Heart right ventricle (tissue), 16 donors: ENCODE data around the gene PYCR2. TPM values are rescaled to one million over a fixed set of nuclear protein-coding genes. Genes with fewer than 3 reads are reported as not detected.

Experiments used
- ATAC-seq, 8 donors: fragments of 200-7000 bp; cut with Tn5 transposase; one replicate each; pipeline ENCODE4 v1.9.1; 2020; ENCODE audit warnings: mild to moderate bottlenecking in 8 of 8, moderate library complexity in 8 of 8, moderate number of reproducible peaks in 1 of 8
- DNase-seq, 2 donors: peaks; one replicate each; pipeline ENCODE4 v3.0.0-alpha.2; 2020
- H3K27ac ChIP-seq, 10 donors: fragments of 200-600 bp; sonication (generic) in 2 of 10; one replicate each; pipeline versions ENCODE4 v1.5.0 to v1.8.0; 2020 to 2022; ENCODE audit warnings: mild to moderate bottlenecking in 3 of 10
- H3K27me3 ChIP-seq, 7 donors: fragments of 200-600 bp; one replicate each; pipeline ENCODE4 v1.8.0; 2021 to 2022; ENCODE audit warnings: mild to moderate bottlenecking in 2 of 7
- H3K36me3 ChIP-seq, 9 donors: fragments of 200-600 bp; sonication (generic) in 1 of 9; one replicate each; pipeline versions ENCODE4 v1.5.0 to v1.8.0; 2020 to 2022; ENCODE audit warnings: mild to moderate bottlenecking in 2 of 9
- H3K4me1 ChIP-seq, 9 donors: fragments of 200-600 bp; sonication (generic) in 1 of 9; one replicate each; pipeline versions ENCODE4 v1.5.0 to v1.8.0; 2020 to 2022; ENCODE audit warnings: mild to moderate bottlenecking in 4 of 9
- H3K4me3 ChIP-seq, 10 donors: fragments of 200-600 bp; sonication (generic) in 2 of 10; one replicate each; pipeline versions ENCODE4 v1.5.0 to v1.8.0; 2020 to 2022; ENCODE audit warnings: mild to moderate bottlenecking in 7 of 10, moderate library complexity in 2 of 10
- H3K9me3 ChIP-seq, 11 donors: fragments of 200-600 bp in 10 of 11; sonication (generic) in 2 of 11; one replicate each; pipeline versions ENCODE4 v1.5.0 to v1.8.0; 2013 to 2022; ENCODE audit warnings: mild to moderate bottlenecking in 2 of 11, control low read depth in 1 of 11, moderate library complexity in 1 of 11
- WGBS, 2 donors: extraction: QIAGEN DNeasy Blood & Tissue Kit; methylation state at CpG; one replicate each; pipeline ENCODE4 v1.1.7; 2013; ENCODE audit warnings: inconsistent platforms in 1 of 2; 5-methylcytosine and 5-hydroxymethylcytosine counted together
- intact Hi-C, 10 donors: fragments of 100-400 bp; cut with DNase I; formaldehyde crosslinking; loops; one replicate each; pipeline versions ENCODE4 v1.11.1 to v1.14.2; 2022
- polyA plus RNA-seq, 2 donors: library from polyadenylated mRNA; stranded (reverse); fragments of 200-250 nt; gene quantifications; one replicate each; pipeline ENCODE4 v1.2.3, GENCODE V29; 2013
- total RNA-seq, 10 donors: library from RNA; stranded (reverse); fragmentation: NEBNext Ultra II Directional in 3 of 10; extraction: Animal tissue kit (Norgen Biotek cat#: 25700) in 3 of 10; gene quantifications; one replicate each; pipeline versions ENCODE4 v1.2.1 to v1.2.4, GENCODE V29; 2021 to 2023
- TF ChIP-seq, protein P1 (sequence below), 9 donors: fragments of 200-600 bp; sonication (generic) in 2 of 9; IDR thresholded peaks; one replicate each; pipeline versions ENCODE4 v1.5.0 to v1.8.0; 2021 to 2022; ENCODE audit warnings: antibody characterized with exemption in 9 of 9, mild to moderate bottlenecking in 5 of 9, moderate library complexity in 1 of 9
- donor health status: Arrhythmogenic right ventricular cardiomyopathy.
- donor health status: ischemic (EF 13 %, LVEDD 7.1; RV severe dilation, severe dysfunction).
- donor health status: healthy with polysubstance abuse.
- donor health status: DM: no; HTN: yes; CAD: no.
- donor health status: DM: no; HTN: no; CAD: no.
- donor health status: ischemic (EF 25% LVEDD 6.9; RV normal size, moderate dysfunction).
- donor health status: ischemic (EF 25% LVEDD 5.7; RV mildly dilated, moderate dysfunction).
- donor health status: healthy.
- donor health status: DM: yes; HTN: yes; CAD: no.
- donor health status: Ischemic cardiomyopathy.
- donor health status: ischemic (EF 35%, LVEDD 5.7; RV mildly dilated, moderate dysfunction).
- donor health status: nonischemic (EF 11% LVEDD 7.7; RV severe dilation, severe dysfunction).
- donor health status: DM: yes; HTN: yes; CAD: no.
- donor health status: PGD.
- donor health status: ischemic (EF 29% LVEDD 5.4; RV normal size, mild dysfunction).
- donor health status: nonischemic (EF 23%, LVEDD 6.1; RV moderate dilation, normal function).

The PYCR2 gene
- total and polyA plus RNA-seq, 12 donors, result 42.5 to 96.0 (median 62.7) TPM

DNA sequence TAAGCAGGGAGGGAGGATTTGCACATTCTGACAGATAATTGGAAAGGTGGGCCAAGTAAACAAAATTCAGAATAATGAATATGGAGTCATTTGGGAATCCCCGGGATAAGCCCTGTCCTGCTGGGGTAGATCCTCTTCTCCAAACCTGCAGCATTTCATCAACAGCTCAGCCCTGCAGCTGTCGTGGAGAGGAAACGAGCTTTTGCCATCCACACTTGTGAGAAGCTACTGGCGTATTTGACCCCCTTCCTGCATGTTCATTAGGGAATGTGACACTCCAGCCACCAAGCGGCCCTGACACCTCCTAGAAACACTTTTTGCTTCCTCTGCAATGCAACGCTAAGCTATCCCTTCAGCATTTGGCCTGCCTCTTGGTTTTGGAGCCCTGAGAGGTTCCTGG, 25.0 kb upstream of the PYCR2 start:
- ATAC-seq, result no peak
- Histone ChIP-seq H3K9me3 (no peaks in the 10 kb centered on the region), H3K27me3 (peaks cover 0 to 19% (median 0%) of the 10 kb centered on the region in 7 donors), H3K4me1 (peaks cover 0 to 8% (median 0%) of the 10 kb centered on the region in 9 donors), H3K27ac (no peak overlapping the region), H3K36me3 (no peaks in the 10 kb centered on the region), H3K4me3 (no peak overlapping the region)
- intact Hi-C loops, result no loop called here
- TF ChIP-seq, protein P1, sequence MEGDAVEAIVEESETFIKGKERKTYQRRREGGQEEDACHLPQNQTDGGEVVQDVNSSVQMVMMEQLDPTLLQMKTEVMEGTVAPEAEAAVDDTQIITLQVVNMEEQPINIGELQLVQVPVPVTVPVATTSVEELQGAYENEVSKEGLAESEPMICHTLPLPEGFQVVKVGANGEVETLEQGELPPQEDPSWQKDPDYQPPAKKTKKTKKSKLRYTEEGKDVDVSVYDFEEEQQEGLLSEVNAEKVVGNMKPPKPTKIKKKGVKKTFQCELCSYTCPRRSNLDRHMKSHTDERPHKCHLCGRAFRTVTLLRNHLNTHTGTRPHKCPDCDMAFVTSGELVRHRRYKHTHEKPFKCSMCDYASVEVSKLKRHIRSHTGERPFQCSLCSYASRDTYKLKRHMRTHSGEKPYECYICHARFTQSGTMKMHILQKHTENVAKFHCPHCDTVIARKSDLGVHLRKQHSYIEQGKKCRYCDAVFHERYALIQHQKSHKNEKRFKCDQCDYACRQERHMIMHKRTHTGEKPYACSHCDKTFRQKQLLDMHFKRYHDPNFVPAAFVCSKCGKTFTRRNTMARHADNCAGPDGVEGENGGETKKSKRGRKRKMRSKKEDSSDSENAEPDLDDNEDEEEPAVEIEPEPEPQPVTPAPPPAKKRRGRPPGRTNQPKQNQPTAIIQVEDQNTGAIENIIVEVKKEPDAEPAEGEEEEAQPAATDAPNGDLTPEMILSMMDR (IDR thresholded peaks at IDR 0.05), result no peak
- no peak for DNase-seq
- 60 to 63% methylated on average over 6 of the region's 6 CpGs for WGBS, 2 donors

DNA sequence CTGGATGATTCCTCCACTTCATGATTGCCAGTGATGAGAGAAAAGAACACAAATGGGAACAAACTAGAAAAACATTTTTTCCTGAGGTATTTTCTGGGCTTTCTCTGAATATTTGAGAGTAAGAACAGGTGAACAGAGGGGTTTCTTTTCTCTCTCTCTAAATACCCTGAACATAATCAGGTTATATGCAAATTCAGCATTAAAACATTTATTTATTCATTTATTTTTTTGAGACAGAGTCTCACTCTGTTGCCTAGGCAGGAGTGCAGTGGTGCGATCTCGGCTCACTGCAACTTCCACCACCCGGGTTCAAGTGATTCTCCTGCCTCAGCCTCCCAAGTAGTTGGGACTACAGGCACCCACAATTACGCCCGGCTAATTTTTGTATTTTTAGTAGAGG, 22.8 kb upstream of the PYCR2 start:
- no peak for DNase-seq
- intact Hi-C loops, result no loop called here
- WGBS, 2 donors, result 91 to 95% methylated on average over 5 of the region's 5 CpGs
- H3K27me3 ChIP-seq, result peaks cover 0 to 15% (median 0%) of the 10 kb centered on the region in 7 donors
- no peak for ATAC-seq
- TF ChIP-seq, protein P1 (IDR thresholded peaks at IDR 0.05), result no peak
- no peaks in the 10 kb centered on the region for H3K9me3 ChIP-seq
- H3K27ac ChIP-seq, result no peak overlapping the region
- no peaks in the 10 kb centered on the region for H3K36me3 ChIP-seq
- H3K4me3 ChIP-seq, result no peak overlapping the region
- peaks cover 3 to 23% (median 11%) of the 10 kb centered on the region in 9 donors for H3K4me1 ChIP-seq

DNA sequence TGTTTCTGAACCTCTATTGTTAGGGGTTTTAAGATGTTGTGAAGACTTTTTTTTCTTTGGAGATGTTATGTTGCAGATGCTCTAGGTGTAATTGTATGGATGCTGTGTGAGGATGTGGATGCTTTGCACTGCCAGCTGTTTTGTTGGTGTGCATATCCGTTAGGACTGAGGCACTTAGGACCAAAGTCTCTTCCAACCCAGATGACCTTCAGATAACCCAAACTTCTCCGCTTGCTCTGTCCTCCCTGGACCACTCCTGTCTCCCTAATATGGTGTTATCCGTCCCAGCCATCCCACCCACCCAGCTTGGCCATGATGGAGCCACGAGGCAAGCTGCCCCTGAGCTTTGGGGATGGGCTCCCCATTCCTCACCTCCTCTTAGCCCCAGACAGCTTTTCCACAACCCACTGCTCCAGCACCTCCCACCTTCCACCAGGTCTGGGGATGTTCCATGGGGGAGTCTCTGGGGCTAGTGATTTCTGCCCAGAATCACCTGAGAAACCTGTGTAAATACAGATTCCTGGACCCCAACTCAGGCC, 22.1 kb upstream of the PYCR2 start:
- Histone ChIP-seq H3K4me3 (no peak overlapping the region), H3K4me1 (peaks cover 7 to 29% (median 18%) of the 10 kb centered on the region in 9 donors), H3K9me3 (no peaks in the 10 kb centered on the region), H3K27ac (no peak overlapping the region), H3K27me3 (peaks cover 0 to 15% (median 0%) of the 10 kb centered on the region in 7 donors), H3K36me3 (no peaks in the 10 kb centered on the region)
- ATAC-seq (no peak), DNase-seq (no peak)
- intact Hi-C loops, result no loop called here
- TF ChIP-seq, protein P1 (IDR thresholded peaks at IDR 0.05), result no peak
- 76 to 81% methylated on average over 4 of the region's 4 CpGs for WGBS, 2 donors

DNA sequence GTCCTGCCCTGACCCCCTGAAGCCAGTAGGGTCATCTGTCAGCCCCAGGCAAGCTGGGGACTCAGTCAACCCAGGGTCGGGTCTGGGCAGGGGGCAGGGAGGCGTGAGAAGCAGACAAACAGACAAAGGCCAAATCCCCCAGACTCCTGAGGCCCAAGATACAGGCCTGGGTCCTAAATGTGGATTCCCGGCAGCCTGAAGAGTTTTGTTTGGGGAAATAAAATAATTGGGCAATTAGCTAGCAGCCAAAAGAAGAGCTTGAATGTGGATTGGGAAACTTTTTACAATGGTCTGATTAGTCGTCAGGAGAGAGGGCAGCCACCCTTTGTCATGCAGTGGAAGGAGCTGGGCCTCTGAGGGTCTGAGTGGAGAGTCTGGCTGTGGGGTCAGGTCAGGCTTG, 21.5 kb upstream of the PYCR2 start:
- no peaks in the 10 kb centered on the region for H3K9me3 ChIP-seq
- H3K27me3 ChIP-seq, result peaks cover 0 to 11% (median 0%) of the 10 kb centered on the region in 7 donors
- DNase-seq (no peak), ATAC-seq (no peak)
- H3K4me1 ChIP-seq, result peaks cover 12 to 35% (median 23%) of the 10 kb centered on the region in 9 donors
- H3K27ac ChIP-seq, result no peak overlapping the region
- H3K4me3 ChIP-seq, result no peak overlapping the region
- TF ChIP-seq, protein P1 (IDR thresholded peaks at IDR 0.05), result no peak
- intact Hi-C loops, result no loop called here
- 84 to 87% methylated on average over 4 of the region's 4 CpGs for WGBS, 2 donors
- no peaks in the 10 kb centered on the region for H3K36me3 ChIP-seq
